ENCODE measurements around the gene GKN2. TPM values are rescaled to one million over a fixed set of nuclear protein-coding genes. Genes with fewer than 3 reads are reported as not detected.

The GKN2 gene
- total RNA-seq, 1 experiment from 2014 or later = not detected

DNA sequence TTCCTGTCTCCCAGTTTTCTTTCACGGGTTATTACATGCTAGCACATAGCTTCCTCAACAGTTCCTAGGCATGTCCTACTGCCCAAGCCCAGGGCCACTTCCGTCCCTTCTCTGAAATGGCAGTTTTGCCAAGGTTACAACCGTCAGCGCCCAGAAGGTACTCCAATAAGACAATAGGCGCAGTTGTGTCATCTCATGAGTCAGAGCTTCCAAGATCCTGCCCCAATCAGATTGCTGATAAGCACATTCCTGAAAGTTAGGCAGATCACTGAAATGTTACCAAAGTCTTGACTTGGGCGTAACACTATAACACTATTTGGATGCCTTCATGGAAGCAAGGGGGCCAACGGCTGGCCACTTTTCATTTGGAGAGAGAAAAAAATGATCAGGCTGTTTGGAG, 34.2 kb downstream of the GKN2 start:
- Histone ChIP-seq H3K23me2 (ENCODE audit: insufficient read length, low read depth, low read length, poor library complexity, severe bottlenecking) (no peaks in the 10 kb centered on the region), H2AK5ac (ENCODE audit: insufficient read length, low read length) (no peak overlapping the region), H3K4ac (ENCODE audit: low read depth, low read length) (no peak overlapping the region), H3K4me2 (ENCODE audit: insufficient read depth, insufficient read length, low read length) (no peak overlapping the region), H3K27me3 (ENCODE audit: insufficient read depth, low read length) (no peaks in the 10 kb centered on the region), H4K20me1 (ENCODE audit: control insufficient read depth, insufficient read depth, insufficient read length) (no peaks in the 10 kb centered on the region), H3K4me1 (ENCODE audit: insufficient read depth, low read length) (no peaks in the 10 kb centered on the region), H3K27ac (ENCODE audit: insufficient read length, low read depth, low read length) (no peak overlapping the region), H4K8ac (replicated peaks; ENCODE audit: insufficient read length, low read depth, low read length) (no peak overlapping the region), H4K5ac (ENCODE audit: insufficient read length, low read depth, low read length) (no peak overlapping the region), H3T11ph (ENCODE audit: low read length) (no peak overlapping the region), H3K9ac (ENCODE audit: extremely low read depth, insufficient read length, low read length) (no peak overlapping the region), H3K79me1 (ENCODE audit: insufficient read depth, low read depth, low read length, poor library complexity, severe bottlenecking) (no peaks in the 10 kb centered on the region), H3K23ac (ENCODE audit: insufficient read length, low read depth, low read length) (no peak overlapping the region), H3K14ac (ENCODE audit: insufficient read depth, low read length) (no peak overlapping the region), H3K9me3 (ENCODE audit: control insufficient read depth, low read depth, low read length) (no peaks in the 10 kb centered on the region), H2BK5ac (ENCODE audit: insufficient read length, low read length) (no peak overlapping the region), H2BK120ac (ENCODE audit: low read depth, low read length, poor library complexity, severe bottlenecking) (no peak overlapping the region), H2BK12ac (ENCODE audit: insufficient read length, low read depth, low read length) (no peak overlapping the region), H2BK15ac (ENCODE audit: low read depth, low read length) (no peak overlapping the region), H3K56ac (ENCODE audit: insufficient read length, low read depth, low read length) (no peak overlapping the region), H3K79me2 (ENCODE audit: insufficient read depth, low read length) (no peaks in the 10 kb centered on the region), H3K18ac (ENCODE audit: insufficient read length, low read depth, low read length) (no peak overlapping the region), H4K91ac (ENCODE audit: insufficient read length, low read depth, low read length) (no peak overlapping the region), H2BK20ac (ENCODE audit: low read depth, low read length, poor library complexity, severe bottlenecking) (no peak overlapping the region), H2AFZ (ENCODE audit: low read length) (no peak overlapping the region)
- no peak for DNase-seq
- H3K27me3 Mint-ChIP-seq (ENCODE audit: low read depth) = no peaks in the 10 kb centered on the region
- no peak overlapping the region for H3K4me3 Mint-ChIP-seq
- H3K27ac Mint-ChIP-seq = no peak overlapping the region
- TF ChIP-seq CTCF (conservative IDR thresholded peaks at IDR 0.05) = no peak
- peaks cover 5 to 6% of the 10 kb centered on the region in 2 experiments; a peak in 3 of 4 replicates for H3K4me1 Mint-ChIP-seq
- no CpG with 5 or more reads among the region's 7 CpGs for WGBS (ENCODE audit: extremely low coverage, insufficient read length, low lambda C conversion rate)
- H3K36me3 Mint-ChIP-seq (ENCODE audit: insufficient read depth in 1 of 3, low read depth in 3 of 3) = no peaks in the 10 kb centered on the region
- no peaks in the 10 kb centered on the region for H3K9me3 Mint-ChIP-seq

Data from H9 (cell line).